DND-41 (cell line): ENCODE data around the gene PACS1.
A peak's percentile ranks its signal among the peaks of the same experiment; 100 is the strongest.
"Not testable (repeated sequence)": the region's sequence is repeated elsewhere in the genome, so short reads cannot be mapped to it uniquely, and the experiment has no call there.

Experiments
- ATAC-seq: fragments of 200-7000 bp; cut with Tn5 transposase; 3 replicates; pipeline ENCODE4 v1.9.1; 2021; ENCODE audit warnings: low read depth; ENCODE audit not compliant: insufficient read depth
- DNase-seq: peaks from one replicate; pipeline ENCODE4 v3.0.0-alpha.2; 2020
- H2AFZ ChIP-seq: 2 replicates; pipeline ENCODE4 v1.6.0; 2012; ENCODE audit warnings: low read depth, low read length
- H3K27ac ChIP-seq: 2 replicates; pipeline ENCODE4 v1.5.1; 2012; ENCODE audit warnings: low read length, inconsistent platforms
- H3K27me3 ChIP-seq: fragments of 200-600 bp; sonication (generic); 2 replicates; pipeline ENCODE4 v1.6.0; 2012; ENCODE audit warnings: low read length, mild to moderate bottlenecking, inconsistent platforms; ENCODE audit not compliant: insufficient read depth, poor library complexity
- H3K36me3 ChIP-seq: 2 replicates; pipeline ENCODE4 v1.5.1; 2012; ENCODE audit warnings: low read length, inconsistent platforms; ENCODE audit not compliant: insufficient read depth
- H3K4me1 ChIP-seq: 2 replicates; pipeline ENCODE4 v1.5.1; 2012; ENCODE audit warnings: mild to moderate bottlenecking, low read length; ENCODE audit not compliant: insufficient read depth
- H3K4me2 ChIP-seq: 2 replicates; pipeline ENCODE4 v1.6.0; 2012; ENCODE audit warnings: mild to moderate bottlenecking, moderate library complexity, low read length, inconsistent platforms; ENCODE audit not compliant: insufficient read depth
- H3K4me3 ChIP-seq, 2 experiments: fragments of 200-600 bp in 1 of 2; shearing (Covaris generic) in 1 of 2; 2 replicates each; pipeline ENCODE4 v1.5.1; 2012 to 2016; ENCODE audit warnings: inconsistent platforms in 2 of 2, low read length in 2 of 2, mild to moderate bottlenecking in 2 of 2, low read depth in 1 of 2, moderate library complexity in 1 of 2
- H3K79me2 ChIP-seq: 2 replicates; pipeline ENCODE4 v1.6.0; 2012; ENCODE audit warnings: low read length, inconsistent platforms; ENCODE audit not compliant: insufficient read depth
- H3K9ac ChIP-seq: 2 replicates; pipeline ENCODE4 v1.6.0; 2012; ENCODE audit warnings: low read depth, mild to moderate bottlenecking, inconsistent platforms, low read length, moderate library complexity
- H3K9me3 ChIP-seq: 2 replicates; pipeline ENCODE4 v1.5.1; 2012; ENCODE audit warnings: low read length, moderate library complexity, mild to moderate bottlenecking, inconsistent platforms; ENCODE audit not compliant: insufficient read depth, severe bottlenecking
- H4K20me1 ChIP-seq: 2 replicates; pipeline ENCODE4 v1.6.0; 2012; ENCODE audit warnings: low read length; ENCODE audit not compliant: insufficient read depth
- CTCF ChIP-seq: IDR thresholded peaks from 2 replicates; pipeline ENCODE4 v1.5.1; 2012; ENCODE audit warnings: borderline replicate concordance, low read length, moderate library complexity, mild to moderate bottlenecking; ENCODE audit not compliant: poor library complexity, severe bottlenecking; ENCODE audit errors: extremely low read depth
- EZH2 ChIP-seq: IDR thresholded peaks from 3 replicates; pipeline ENCODE4 v1.6.1; 2012; ENCODE audit warnings: borderline replicate concordance, low read depth, mild to moderate bottlenecking, moderate library complexity, low read length, inconsistent platforms; ENCODE audit not compliant: severe bottlenecking

The PACS1 gene

GRCh38 chr11:66069715-66070603, at the start of gene PACS1:
PACS1 (plus strand) TSS chr11:66070272; CDS start chr11:66070487, 215 bp downstream.
- Histone ChIP-seq H3K9ac (peak within 1 kb of the TSS; percentile 84), H3K4me3 (peak within 1 kb of the TSS; percentile 77 to 90), H3K4me1 (peaks cover 27% of the 10 kb centered on the region), H3K9me3 (no peaks in the 10 kb centered on the region), H3K36me3 (peaks cover 60% of the 10 kb centered on the region), H3K27ac (peak within 1 kb of the TSS; percentile 61), H3K27me3 (no peaks in the 10 kb centered on the region), H4K20me1 (peaks cover 17% of the 10 kb centered on the region; the same call in 1 of the 2 replicates), H2AFZ (peak within 1 kb of the TSS; percentile 82), H3K4me2 (peak within 1 kb of the TSS; percentile 89), H3K79me2 (peaks cover 29% of the 10 kb centered on the region)
- TF ChIP-seq EZH2 (no peak), CTCF (no peak)
- peak; percentile 71 for ATAC-seq
- DNase-seq = peak; percentile 84

- no peak for ATAC-seq
These were observed 49.3 kb upstream of the PACS1 start for GRCh38 chr11:66020618-66021357.

GRCh38 chr11:66022401-66023185, 47.5 kb upstream of the PACS1 start:
- H3K4me1 ChIP-seq = peaks cover 9% of the 10 kb centered on the region
- peak overlapping the region; percentile 82 for H2AFZ ChIP-seq
- DNase-seq (peak; percentile 82), ATAC-seq (peak; percentile 97)
- no peak overlapping the region for H3K4me3 ChIP-seq
- H3K79me2 ChIP-seq = no peaks in the 10 kb centered on the region
- H3K27ac ChIP-seq = no peak overlapping the region
- H3K36me3 ChIP-seq = no peaks in the 10 kb centered on the region
- no peaks in the 10 kb centered on the region for H4K20me1 ChIP-seq
- no peaks in the 10 kb centered on the region for H3K9me3 ChIP-seq
- H3K4me2 ChIP-seq = peak overlapping the region; percentile 53
- TF ChIP-seq EZH2 (no peak), CTCF (peak; percentile 96)
- peaks cover 5% of the 10 kb centered on the region for H3K27me3 ChIP-seq
- peak overlapping the region; percentile 40 for H3K9ac ChIP-seq

More at GRCh38 chr11:66020618-66021357, 49.3 kb upstream of the PACS1 start:
- Histone ChIP-seq H2AFZ (no peak overlapping the region), H3K27ac (no peak overlapping the region), H3K27me3 (peaks cover 5% of the 10 kb centered on the region), H3K4me1 (peaks cover 9% of the 10 kb centered on the region), H3K4me2 (no peak overlapping the region), H3K9ac (no peak overlapping the region), H3K4me3 (no peak overlapping the region), H3K79me2 (no peaks in the 10 kb centered on the region), H4K20me1 (no peaks in the 10 kb centered on the region), H3K36me3 (no peaks in the 10 kb centered on the region), H3K9me3 (no peaks in the 10 kb centered on the region)
- DNase-seq = no peak
- no peak for TF ChIP-seq CTCF
- TF ChIP-seq EZH2 = no peak

GRCh38 chr11:66023186-66023440, 47.0 kb upstream of the PACS1 start:
- not testable (repeated sequence) for H3K9ac ChIP-seq, H3K4me2 ChIP-seq, H3K4me1 ChIP-seq, H3K27me3 ChIP-seq, DNase-seq, H3K4me3 ChIP-seq, H3K9me3 ChIP-seq, H3K36me3 ChIP-seq, ATAC-seq, H3K79me2 ChIP-seq, H4K20me1 ChIP-seq, H3K27ac ChIP-seq
- H2AFZ ChIP-seq = peak overlapping the region; percentile 82
